CD1c-positive myeloid dendritic cell (primary cell): ENCODE results near the gene SALL4.
"Not testable (repeated sequence)": the region's sequence is repeated elsewhere in the genome, so short reads cannot be mapped to it uniquely, and the experiment has no call there.

Experiments
- DNase-seq: peaks from one replicate; pipeline ENCODE4 v3.0.0-alpha.2; 2016; ENCODE audit errors: extremely low spot score

The SALL4 gene

GRCh38 chr20:51802170-51802751 lies at the start of gene SALL4:
SALL4 (minus strand) TSS chr20:51802521; CDS start chr20:51802408, 113 bp downstream.
- DNase-seq: no peak

- no peak for DNase-seq
Observed at GRCh38 chr20:51848346-51848745, 46.0 kb upstream of the SALL4 start.

- DNase-seq: no peak
Observed at GRCh38 chr20:51840865-51841264, 38.5 kb upstream of the SALL4 start.

GRCh38 chr20:51837876-51838420 lies 35.6 kb upstream of the SALL4 start:
- no peak for DNase-seq

GRCh38 chr20:51837436-51837835 lies 35.1 kb upstream of the SALL4 start:
- DNase-seq: no peak

- DNase-seq: no peak
Observed at GRCh38 chr20:51833326-51833725, 31.0 kb upstream of the SALL4 start.

- DNase-seq: no peak
Observed at GRCh38 chr20:51832276-51832675, 30.0 kb upstream of the SALL4 start.

- no peak for DNase-seq
Observed at GRCh38 chr20:51831866-51832265, 29.5 kb upstream of the SALL4 start.

GRCh38 chr20:51830538-51830937 lies 28.2 kb upstream of the SALL4 start:
- no peak for DNase-seq

GRCh38 chr20:51828762-51829161 lies 26.4 kb upstream of the SALL4 start:
- peak; percentile 28 for DNase-seq

GRCh38 chr20:51826372-51826771 lies 24.1 kb upstream of the SALL4 start:
- DNase-seq: no peak

GRCh38 chr20:51818479-51819008 lies 16.2 kb upstream of the SALL4 start:
- no peak for DNase-seq

- DNase-seq: not testable (repeated sequence)
Observed at GRCh38 chr20:51816856-51817255, 14.5 kb upstream of the SALL4 start.

GRCh38 chr20:51815383-51816076 lies 13.2 kb upstream of the SALL4 start:
- no peak for DNase-seq

- DNase-seq: no peak
Observed at GRCh38 chr20:51812861-51813260, 10.5 kb upstream of the SALL4 start.

- DNase-seq: no peak
Observed at GRCh38 chr20:51811514-51812128, 9.3 kb upstream of the SALL4 start.

GRCh38 chr20:51811042-51811355 lies 8.7 kb upstream of the SALL4 start:
- DNase-seq: no peak

GRCh38 chr20:51810155-51811041 lies 8.1 kb upstream of the SALL4 start:
- no peak for DNase-seq

GRCh38 chr20:51807720-51808250 lies 5.5 kb upstream of the SALL4 start:
- DNase-seq: no peak

GRCh38 chr20:51804754-51805153 lies 2.4 kb upstream of the SALL4 start:
- no peak for DNase-seq

- DNase-seq: no peak
Observed at GRCh38 chr20:51803148-51803854, 980 bp upstream of the SALL4 start.
